G401 (cell line): ENCODE measurements around the gene TCF23. TPM values are rescaled to one million over a fixed set of nuclear protein-coding genes. Genes with fewer than 3 reads are reported as not detected.
"Not testable (repeated sequence)": the region's sequence is repeated elsewhere in the genome, so short reads cannot be mapped to it uniquely, and the experiment has no call there.

Experiments
- DNase-seq: peaks from one replicate; pipeline ENCODE4 v3.0.0-alpha.2; 2015; ENCODE audit warnings: low spot score
- in situ Hi-C: cut with HindIII; loops from 2 replicates; pipeline ENCODE4 v1.10.0; 2016; ENCODE audit warnings: low sequenced_read_pairs, mixed read lengths
- total RNA-seq: library from RNA; depleted of rRNA; stranded (reverse); fragments of >200 nt; shearing (Covaris generic); gene quantifications from 2 replicates; pipeline ENCODE4 v1.2.3, GENCODE V29; 2014; rRNA removed

TCF23 gene
- total RNA-seq = not detected in 2 replicates

- no peak for DNase-seq
- in situ Hi-C loops = no loop called here
Measured at GRCh38 chr2:27148801-27149439, at the start of gene TCF23. Gene TCF23 (plus strand): TSS chr2:27149004. CDS start chr2:27149134, 130 bp downstream.

DNA sequence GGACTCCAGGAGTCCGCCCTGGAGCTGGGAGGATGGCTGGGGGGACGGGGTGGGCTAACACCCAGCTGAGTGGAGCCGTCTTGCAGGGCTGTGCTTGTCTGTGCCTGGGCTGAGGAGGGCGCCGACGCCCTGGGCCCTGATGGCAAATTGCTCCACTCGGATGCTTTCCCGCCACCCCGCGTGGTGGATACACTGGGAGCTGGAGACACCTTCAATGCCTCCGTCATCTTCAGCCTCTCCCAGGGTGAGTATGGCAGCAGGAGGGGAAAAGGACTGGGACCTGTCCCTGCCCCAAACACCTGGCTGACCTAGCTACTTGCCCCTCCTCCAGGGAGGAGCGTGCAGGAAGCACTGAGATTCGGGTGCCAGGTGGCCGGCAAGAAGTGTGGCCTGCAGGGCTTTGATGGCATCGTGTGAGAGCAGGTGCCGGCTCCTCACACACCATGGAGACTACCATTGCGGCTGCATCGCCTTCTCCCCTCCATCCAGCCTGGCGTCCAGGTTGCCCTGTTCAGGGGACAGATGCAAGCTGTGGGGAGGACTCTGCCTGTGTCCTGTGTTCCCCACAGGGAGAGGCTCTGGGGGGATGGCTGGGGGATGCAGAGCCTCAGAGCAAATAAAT, 49.4 kb upstream of the TCF23 start:
- in situ Hi-C loops = no loop called here
- no peak for DNase-seq

GRCh38 chr2:27100036-27100435, 48.8 kb upstream of the TCF23 start:
- in situ Hi-C loops = no loop called here
- no peak for DNase-seq

GRCh38 chr2:27102329-27102728, 46.5 kb upstream of the TCF23 start:
- DNase-seq = no peak
- in situ Hi-C loops = no loop called here

GRCh38 chr2:27105981-27106380, 42.8 kb upstream of the TCF23 start:
- no peak for DNase-seq
- in situ Hi-C loops = no loop called here

DNA sequence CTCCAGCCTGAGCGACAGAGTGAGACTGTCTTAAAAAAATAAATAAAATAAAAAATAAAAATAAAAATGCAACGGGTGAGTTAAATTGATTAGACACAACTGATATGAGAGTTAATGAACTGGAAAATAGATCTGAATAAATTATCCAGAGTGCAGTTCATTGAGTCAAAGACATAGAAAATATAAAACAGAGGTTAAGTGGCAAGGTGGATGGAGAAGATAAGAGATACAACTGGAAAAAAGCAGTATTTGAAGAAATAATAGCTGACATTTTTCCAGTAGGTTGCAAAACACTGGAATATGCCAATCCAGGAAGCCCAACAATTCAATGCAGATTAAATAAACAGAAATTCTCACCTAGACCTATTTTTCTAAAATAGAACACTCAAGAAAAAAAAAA, 40.6 kb upstream of the TCF23 start:
- no peak for DNase-seq
- in situ Hi-C loops = no loop called here

DNA sequence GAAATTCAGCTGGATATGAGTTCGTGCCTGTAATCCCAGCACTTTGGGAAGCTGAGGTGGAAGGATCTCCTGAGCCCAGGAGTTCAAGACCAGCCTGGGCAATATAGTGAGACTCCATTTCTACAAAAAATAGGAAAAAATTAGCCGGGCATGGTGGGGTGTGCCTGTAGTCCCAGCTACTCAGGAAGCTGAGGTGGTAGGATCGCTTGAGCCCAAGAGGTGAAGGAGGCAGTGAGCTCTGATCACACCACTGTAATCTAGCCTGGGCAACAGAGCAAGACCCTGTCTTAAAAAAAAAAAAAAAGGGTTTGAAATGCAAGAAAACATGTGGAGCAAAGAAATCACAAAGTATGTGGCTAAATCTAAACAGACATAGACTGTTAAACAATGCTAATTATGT, 39.7 kb upstream of the TCF23 start:
- in situ Hi-C loops = no loop called here
- DNase-seq = no peak

DNA sequence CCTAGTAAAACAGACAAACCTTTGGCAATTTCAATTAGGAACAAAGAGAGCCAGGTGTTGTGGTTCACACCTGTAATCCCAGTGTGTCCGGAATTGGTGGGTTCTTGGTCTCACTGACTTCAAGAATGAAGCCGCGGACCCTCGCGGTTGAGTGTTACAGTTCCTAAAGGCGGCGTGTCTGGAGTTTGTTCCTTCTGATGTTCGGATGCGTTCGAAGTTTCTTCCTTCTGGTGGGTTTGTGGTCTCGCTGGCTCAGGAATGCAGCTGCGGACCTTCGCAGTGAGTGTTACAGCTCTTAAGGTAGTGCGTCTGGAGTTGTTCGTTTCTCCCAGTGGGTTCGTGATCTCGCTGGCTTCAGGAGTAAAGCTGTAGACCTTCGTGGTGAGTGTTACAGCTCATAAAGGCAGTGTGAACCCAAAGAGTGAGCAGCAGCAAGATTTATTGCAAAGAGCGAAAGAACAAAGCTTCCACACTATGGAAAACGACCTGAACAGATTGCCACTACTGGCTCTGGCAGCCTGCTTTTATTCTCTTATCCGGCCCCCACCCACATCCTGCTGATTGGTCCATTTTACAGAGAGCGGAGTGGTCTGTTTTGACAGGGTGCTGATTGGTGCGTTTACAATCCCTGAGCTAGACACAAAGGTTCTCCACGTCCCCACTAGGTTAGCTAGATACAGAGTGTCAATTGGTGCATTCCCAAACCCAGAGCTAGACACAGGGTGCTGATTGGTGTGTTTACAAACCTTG, 38.0 kb upstream of the TCF23 start:
- DNase-seq, in situ Hi-C loops: not testable (repeated sequence)

DNA sequence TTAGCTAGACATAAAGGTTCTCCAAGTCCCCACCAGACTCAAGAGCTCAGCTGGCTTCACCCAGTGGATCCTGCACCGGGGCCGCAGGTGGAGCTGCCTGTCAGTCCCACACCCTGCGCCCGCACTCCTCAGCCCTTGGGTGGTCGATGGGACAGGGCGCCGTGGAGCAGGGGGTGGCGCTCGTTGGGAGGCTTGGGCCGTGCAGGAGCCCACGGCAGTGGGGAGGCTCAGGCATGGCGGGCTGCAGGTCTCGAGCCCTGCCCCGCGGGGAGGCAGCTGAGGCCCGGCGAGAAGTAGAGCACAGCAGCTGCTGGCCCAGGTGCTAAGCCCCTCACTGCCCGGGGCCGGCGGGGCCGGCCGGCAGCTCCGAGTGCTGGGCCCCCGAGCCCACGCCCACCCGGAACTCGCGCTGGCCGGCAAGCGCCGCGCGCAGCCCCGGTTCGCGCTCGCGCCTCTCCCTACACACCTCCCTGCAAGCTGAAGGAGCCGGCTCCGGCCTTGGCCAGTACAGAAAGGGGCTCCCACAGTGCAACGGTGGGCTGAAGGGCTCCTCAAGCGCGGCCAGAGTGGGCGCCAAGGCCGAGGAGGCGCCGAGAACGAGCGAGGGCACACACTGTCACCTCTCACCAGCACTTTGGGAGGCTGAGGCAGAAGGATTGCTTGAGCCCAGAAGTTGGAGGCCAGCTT, 37.3 kb upstream of the TCF23 start:
- DNase-seq, in situ Hi-C loops: not testable (repeated sequence)

- in situ Hi-C loops = no loop called here
- no peak for DNase-seq
Measured at GRCh38 chr2:27115519-27115918, 33.3 kb upstream of the TCF23 start.

GRCh38 chr2:27117995-27118524, 30.7 kb upstream of the TCF23 start:
- peak; percentile 50 for DNase-seq
- in situ Hi-C loops = no loop called here

GRCh38 chr2:27118525-27119329, 30.1 kb upstream of the TCF23 start, which contains the start of gene CGREF1:
Gene CGREF1 (minus strand): TSS chr2:27119128. CDS start chr2:27104366, 14,762 bp downstream.
- in situ Hi-C loops = no loop called here
- peak; percentile 68 for DNase-seq

- in situ Hi-C loops, DNase-seq: not testable (repeated sequence)
Measured at GRCh38 chr2:27119330-27119670, 29.5 kb upstream of the TCF23 start.

- DNase-seq = no peak
- in situ Hi-C loops = no loop called here
Measured at GRCh38 chr2:27121906-27122305, 26.9 kb upstream of the TCF23 start.

DNA sequence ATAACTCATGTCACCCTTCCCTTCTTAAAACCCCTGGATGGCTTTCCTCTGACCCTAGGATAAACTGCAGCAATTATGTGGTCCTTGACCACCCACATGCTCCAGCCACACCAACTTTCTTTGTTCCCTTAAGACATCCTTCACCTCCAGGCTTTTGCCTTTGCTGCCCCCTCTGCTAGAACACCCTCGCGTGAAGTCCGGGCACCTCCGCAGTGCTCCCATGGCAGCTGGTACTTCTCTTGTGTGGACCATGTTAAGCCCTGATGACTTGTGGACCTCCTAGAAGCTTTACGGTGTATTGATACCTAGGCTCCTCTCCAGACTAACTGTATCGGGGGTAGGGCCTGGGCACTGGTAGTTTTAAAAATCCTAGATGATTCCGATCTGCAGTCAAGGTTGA, 26.0 kb upstream of the TCF23 start:
- no peak for DNase-seq
- in situ Hi-C loops = no loop called here

- peak; percentile 72 for DNase-seq
- in situ Hi-C loops = no loop called here
Measured at GRCh38 chr2:27123302-27124150, 25.3 kb upstream of the TCF23 start, which contains the start of gene ABHD1. Gene ABHD1 (plus strand): TSS chr2:27123815. CDS start chr2:27123949, 134 bp downstream.

- in situ Hi-C loops = no loop called here
- no peak for DNase-seq
Measured at GRCh38 chr2:27125104-27125503, 23.7 kb upstream of the TCF23 start.

DNA sequence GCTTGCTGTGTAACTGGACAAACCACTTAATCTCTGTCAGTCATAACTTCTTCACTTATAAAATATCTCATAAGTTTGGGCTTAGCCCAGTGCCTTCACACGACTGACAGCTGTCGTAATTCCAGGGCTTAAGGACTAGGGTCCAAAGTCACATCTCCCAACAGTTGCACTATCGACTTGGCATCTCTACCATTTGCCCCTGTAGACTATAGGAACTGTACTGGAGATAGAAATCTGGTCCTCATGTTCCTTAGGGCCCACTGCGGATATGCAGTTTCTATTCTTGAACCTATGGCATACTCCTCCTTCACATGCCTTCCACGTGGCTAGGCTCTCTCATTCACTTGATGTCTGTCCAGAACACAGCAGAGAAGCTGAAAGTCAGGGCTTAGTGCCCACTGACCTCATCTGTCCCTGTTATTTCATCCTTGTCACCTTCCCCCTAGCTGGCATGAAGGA, 22.5 kb upstream of the TCF23 start:
- in situ Hi-C loops = no loop called here
- no peak for DNase-seq
